ENCODE results near the gene RBBP4. TPM values are rescaled to one million over a fixed set of nuclear protein-coding genes. Genes with fewer than 3 reads are reported as not detected.
A peak's percentile ranks its signal among the peaks of the same experiment; 100 is the strongest.

RBBP4 gene
- total RNA-seq, 1 donor from 2014 or later, result 155 TPM

DNA sequence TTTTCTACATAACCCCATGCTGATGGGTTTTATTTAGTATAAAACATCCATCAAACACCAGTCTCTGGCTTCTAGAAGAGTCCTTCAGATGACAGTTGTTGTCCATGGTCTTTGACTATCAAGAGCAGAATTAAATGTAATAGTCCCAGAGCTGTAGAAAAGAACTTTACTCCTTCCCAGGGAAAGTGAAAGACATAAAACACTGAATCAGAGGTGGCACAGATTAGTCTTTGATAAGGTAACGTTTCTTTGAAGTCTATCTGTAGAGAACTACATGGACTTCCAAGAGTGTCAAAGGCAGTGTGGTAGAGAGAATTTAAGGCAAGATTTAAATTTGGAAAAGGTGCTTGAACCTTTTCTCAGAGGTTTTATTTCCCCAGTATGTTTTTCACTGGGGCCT is 29.6 kb downstream of the RBBP4 start:
- Mint-ChIP-seq H3K9me3 (ENCODE audit: low read depth) (no peaks in the 10 kb centered on the region), H3K27ac (ENCODE audit: unreplicated experiment) (no peak overlapping the region), H3K27me3 (ENCODE audit: low read depth) (no peaks in the 10 kb centered on the region), H3K4me1 (ENCODE audit: low read depth) (peaks cover 17% of the 10 kb centered on the region), H3K36me3 (ENCODE audit: low read depth) (peaks cover 34% of the 10 kb centered on the region), H3K4me3 (ENCODE audit: unreplicated experiment) (no peak overlapping the region)
- DNase-seq (ENCODE audit: low spot score), result no peak
- no peak for TF ChIP-seq CTCF (IDR thresholded peaks at IDR 0.05)

DNA sequence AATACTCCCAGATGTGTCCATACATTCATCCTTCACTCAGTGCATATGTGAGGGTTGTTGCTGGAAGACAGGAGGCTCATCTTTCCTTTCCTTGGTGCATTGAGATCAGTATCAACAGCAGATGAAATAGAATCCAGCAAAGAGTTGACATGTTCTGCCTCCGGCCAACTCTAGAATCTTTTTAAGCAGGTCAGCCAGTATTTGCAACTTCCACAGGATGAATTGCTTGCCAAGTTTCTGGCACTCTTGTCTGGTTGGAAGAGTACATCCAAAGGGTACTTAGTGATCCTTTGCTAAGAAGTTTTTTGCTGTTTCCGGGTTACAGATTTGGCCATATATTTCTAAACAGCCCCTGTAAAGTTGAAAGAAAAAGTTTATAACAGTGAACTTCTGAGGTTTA is 30.5 kb downstream of the RBBP4 start:
- no peak overlapping the region for H3K4me3 Mint-ChIP-seq (ENCODE audit: unreplicated experiment)
- H3K27me3 Mint-ChIP-seq (ENCODE audit: low read depth), result no peaks in the 10 kb centered on the region
- no peak for DNase-seq (ENCODE audit: low spot score)
- no peaks in the 10 kb centered on the region for H3K9me3 Mint-ChIP-seq (ENCODE audit: low read depth)
- H3K27ac Mint-ChIP-seq (ENCODE audit: unreplicated experiment), result no peak overlapping the region
- TF ChIP-seq CTCF (IDR thresholded peaks at IDR 0.05), result no peak
- peaks cover 21% of the 10 kb centered on the region for H3K4me1 Mint-ChIP-seq (ENCODE audit: low read depth)
- peaks cover 38% of the 10 kb centered on the region for H3K36me3 Mint-ChIP-seq (ENCODE audit: low read depth)

GRCh38 chr1:32681999-32682398 is 31.0 kb downstream of the RBBP4 start:
- no peak for DNase-seq (ENCODE audit: low spot score)
- TF ChIP-seq CTCF (IDR thresholded peaks at IDR 0.05), result no peak
- no peaks in the 10 kb centered on the region for H3K9me3 Mint-ChIP-seq (ENCODE audit: low read depth)
- H3K27me3 Mint-ChIP-seq (ENCODE audit: low read depth), result no peaks in the 10 kb centered on the region
- no peak overlapping the region for H3K27ac Mint-ChIP-seq (ENCODE audit: unreplicated experiment)
- peaks cover 22% of the 10 kb centered on the region for H3K4me1 Mint-ChIP-seq (ENCODE audit: low read depth)
- H3K4me3 Mint-ChIP-seq (ENCODE audit: unreplicated experiment), result no peak overlapping the region
- H3K36me3 Mint-ChIP-seq (ENCODE audit: low read depth), result peaks cover 38% of the 10 kb centered on the region

DNA sequence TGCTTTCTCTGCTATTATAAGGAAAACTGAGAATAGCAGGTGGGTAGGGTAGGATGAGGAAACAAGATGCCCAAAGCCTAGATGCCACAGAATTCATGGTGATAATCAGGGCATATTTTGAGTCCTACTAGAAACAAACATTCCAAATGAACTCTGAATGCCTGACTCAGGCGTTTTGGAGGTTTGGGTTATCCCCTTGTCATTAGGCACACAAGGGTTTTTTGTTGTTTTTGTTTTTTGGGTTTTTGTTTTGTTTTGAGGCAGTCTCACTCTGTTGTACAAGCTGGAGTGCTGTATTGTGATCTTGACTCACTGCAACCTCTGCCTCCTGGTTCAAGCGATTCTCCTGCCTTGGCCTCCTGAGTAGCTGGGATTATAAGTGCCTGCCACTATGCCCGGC is 32.4 kb downstream of the RBBP4 start:
- Mint-ChIP-seq H3K27ac (ENCODE audit: unreplicated experiment) (no peak overlapping the region), H3K4me3 (ENCODE audit: unreplicated experiment) (no peak overlapping the region), H3K36me3 (ENCODE audit: low read depth) (peaks cover 35% of the 10 kb centered on the region), H3K4me1 (ENCODE audit: low read depth) (peaks cover 19% of the 10 kb centered on the region), H3K9me3 (ENCODE audit: low read depth) (no peaks in the 10 kb centered on the region), H3K27me3 (ENCODE audit: low read depth) (no peaks in the 10 kb centered on the region)
- no peak for DNase-seq (ENCODE audit: low spot score)
- TF ChIP-seq CTCF (IDR thresholded peaks at IDR 0.05), result no peak

DNA sequence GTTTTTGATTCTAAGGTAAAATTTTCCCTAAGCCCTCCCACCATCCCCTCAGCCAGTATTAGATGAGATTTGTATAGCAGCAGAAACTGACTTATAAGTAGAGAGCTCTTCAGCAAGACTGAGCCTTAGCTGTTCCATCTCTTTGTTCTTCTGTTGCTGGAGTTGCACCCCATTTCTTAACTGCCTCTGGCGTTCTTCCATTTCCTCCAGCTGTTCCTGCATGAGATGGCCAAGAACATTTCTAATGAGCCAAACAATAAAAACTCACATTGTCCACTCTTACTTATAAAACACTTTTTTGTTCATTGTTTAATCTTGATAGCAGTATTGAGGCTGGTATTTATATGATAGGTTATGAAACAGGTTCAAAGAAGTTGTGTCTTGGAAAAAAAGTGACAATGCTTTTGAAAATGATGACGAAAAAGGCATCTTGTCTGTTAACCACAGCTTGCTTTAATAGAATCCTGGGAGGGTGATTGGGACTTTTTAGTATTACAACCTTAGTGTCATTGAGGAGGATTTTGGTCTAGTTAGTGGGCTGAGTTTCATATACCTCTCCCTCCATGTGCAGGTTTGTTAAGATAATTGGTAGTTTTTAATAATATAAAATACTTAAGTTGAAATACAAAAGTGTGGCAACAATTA is 33.3 kb downstream of the RBBP4 start:
- DNase-seq (ENCODE audit: low spot score), result no peak

More for the DNA sequence above, 33.3 kb downstream of the RBBP4 start:
- Mint-ChIP-seq H3K9me3 (ENCODE audit: low read depth) (no peaks in the 10 kb centered on the region), H3K4me3 (ENCODE audit: unreplicated experiment) (no peak overlapping the region), H3K4me1 (ENCODE audit: low read depth) (peaks cover 19% of the 10 kb centered on the region), H3K27me3 (ENCODE audit: low read depth) (no peaks in the 10 kb centered on the region), H3K36me3 (ENCODE audit: low read depth) (peaks cover 35% of the 10 kb centered on the region), H3K27ac (ENCODE audit: unreplicated experiment) (peak overlapping the region; percentile 61)
- TF ChIP-seq CTCF (IDR thresholded peaks at IDR 0.05), result no peak
